ENCODE measurements around the gene FXR1.
A peak's percentile ranks its signal among the peaks of the same experiment; 100 is the strongest.
"Not testable (repeated sequence)": the region's sequence is repeated elsewhere in the genome, so short reads cannot be mapped to it uniquely, and the experiment has no call there.

Gene FXR1

GRCh38 chr3:180934638-180935037, 22.2 kb downstream of the FXR1 start:
- DNase-seq (ENCODE audit: low read depth in 2 of 2), result no peak

- no peak for DNase-seq (ENCODE audit: low read depth in 2 of 2)
Measured at GRCh38 chr3:180940826-180941225, 28.4 kb downstream of the FXR1 start.

GRCh38 chr3:180947761-180948390, 35.4 kb downstream of the FXR1 start:
- DNase-seq (ENCODE audit: low read depth in 2 of 2), result no peak

- no peak for DNase-seq (ENCODE audit: low read depth in 2 of 2)
Measured at GRCh38 chr3:180959691-180960090, 47.2 kb downstream of the FXR1 start.

- DNase-seq (ENCODE audit: low read depth in 2 of 2), result no peak
Measured at GRCh38 chr3:180961087-180961486, 48.6 kb downstream of the FXR1 start.

- no peak for DNase-seq (ENCODE audit: low read depth in 2 of 2)
Measured at GRCh38 chr3:180961552-180961951, 49.1 kb downstream of the FXR1 start.

GRCh38 chr3:180962530-180962929, 50.1 kb downstream of the FXR1 start:
- DNase-seq (ENCODE audit: low read depth in 2 of 2), result no peak

- no peak for DNase-seq (ENCODE audit: low read depth in 2 of 2)
Measured at GRCh38 chr3:180970931-180971330, 58.5 kb downstream of the FXR1 start.

- no peak for DNase-seq (ENCODE audit: low read depth in 2 of 2)
Measured at GRCh38 chr3:180973543-180973942, 61.1 kb downstream of the FXR1 start.

GRCh38 chr3:180974286-180974685, 61.8 kb downstream of the FXR1 start:
- no peak for DNase-seq (ENCODE audit: low read depth in 2 of 2)

GRCh38 chr3:180977498-180977897, 65.0 kb downstream of the FXR1 start:
- no peak for DNase-seq (ENCODE audit: low read depth in 2 of 2)

- DNase-seq (ENCODE audit: low read depth in 2 of 2), result no peak
Measured at GRCh38 chr3:180979961-180980360, 67.5 kb downstream of the FXR1 start.

GRCh38 chr3:180980611-180981010, 68.1 kb downstream of the FXR1 start:
- DNase-seq (ENCODE audit: low read depth in 2 of 2), result no peak

- no peak for DNase-seq (ENCODE audit: low read depth in 2 of 2)
Measured at GRCh38 chr3:180981912-180982311, 69.4 kb downstream of the FXR1 start.

GRCh38 chr3:180983136-180983535, 70.7 kb downstream of the FXR1 start:
- DNase-seq (ENCODE audit: low read depth in 2 of 2), result no peak

GRCh38 chr3:180986366-180986765, 73.9 kb downstream of the FXR1 start:
- DNase-seq (ENCODE audit: low read depth in 2 of 2), result not testable (repeated sequence)

GRCh38 chr3:180987344-180987743, 74.9 kb downstream of the FXR1 start:
- DNase-seq (ENCODE audit: low read depth in 2 of 2), result no peak

GRCh38 chr3:180989291-180990163, 77.1 kb downstream of the FXR1 start, which contains the start of gene DNAJC19:
TSS of gene DNAJC19 (minus strand) at chr3:180989736. CDS start at chr3:180989602, 134 bp downstream.
- DNase-seq (ENCODE audit: low read depth in 2 of 2), result peak; percentile 81 to 82

GRCh38 chr3:180990505-180990904, 78.0 kb downstream of the FXR1 start:
- DNase-seq (ENCODE audit: low read depth in 2 of 2), result no peak

GRCh38 chr3:180996415-180996932, 84.0 kb downstream of the FXR1 start:
- no peak for DNase-seq (ENCODE audit: low read depth in 2 of 2)

GRCh38 chr3:181002331-181002730, 89.9 kb downstream of the FXR1 start:
- not testable (repeated sequence) for DNase-seq (ENCODE audit: low read depth in 2 of 2)

- not testable (repeated sequence) for DNase-seq (ENCODE audit: low read depth in 2 of 2)
Measured at GRCh38 chr3:181003469-181003868, 91.0 kb downstream of the FXR1 start.

- DNase-seq (ENCODE audit: low read depth in 2 of 2), result no peak
Measured at GRCh38 chr3:181006541-181006940, 94.1 kb downstream of the FXR1 start.
